Endothelial cell of umbilical vein (primary cell): ENCODE data around the gene PKN1. TPM values are rescaled to one million over a fixed set of nuclear protein-coding genes. Genes with fewer than 3 reads are reported as not detected.

Experiments used
- BruUV-seq: library from RNA; stranded (reverse); fragments of 400-500 nt; replicated peaks from 2 replicates; lab custom pipeline; 2021; lab: Mats Ljungman, UMichigan
- CTCF ChIA-PET: fragments of 300-600, 350-600 bp; sonication (Branson Sonifier 250); formaldehyde crosslinking; loops from one replicate; lab custom pipeline; 2021; ENCODE audit warnings: antibody characterized with exemption, inconsistent platforms; lab: Charles Lee
- POLR2A ChIA-PET: fragments of 300-600, 350-600 bp; sonication (Branson Sonifier 250); formaldehyde crosslinking; loops from one replicate; lab custom pipeline; 2021; ENCODE audit warnings: antibody characterized with exemption, inconsistent platforms; lab: Charles Lee
- DNase-seq: peaks from one replicate; pipeline ENCODE4 v3.0.0-alpha.2; 2011; ENCODE audit warnings: low read depth, low spot score
- FAIRE-seq: peaks from 2 replicates; lab custom pipeline; 2011; peaks lifted over from hg19 to GRCh38; lab: Jason Lieb, UNC
- H2AFZ ChIP-seq: 2 replicates; pipeline ENCODE4 v1.6.0; 2012; ENCODE audit warnings: low read depth, low read length, control low read depth, inconsistent platforms
- H3K27ac ChIP-seq: 2 replicates; pipeline ENCODE4 v1.5.1; 2011; ENCODE audit warnings: low read depth, mild to moderate bottlenecking, control low read depth, low read length, moderate library complexity; ENCODE audit not compliant: insufficient read depth
- H3K27me3 ChIP-seq, 2 experiments: 2 replicates each; pipeline versions ENCODE4 v1.6.0 to v1.6.1; 2011; ENCODE audit warnings: low read length in 2 of 2, mixed read lengths in 1 of 2; ENCODE audit not compliant: control insufficient read depth in 2 of 2, insufficient read depth in 2 of 2
- H3K36me3 ChIP-seq, 2 experiments: 2 replicates in 1 of 2; 3 replicates in 1 of 2; pipeline ENCODE4 v1.5.1; 2011; ENCODE audit warnings: low read length in 2 of 2, mild to moderate bottlenecking in 1 of 2, moderate library complexity in 1 of 2; ENCODE audit not compliant: control insufficient read depth in 2 of 2, insufficient read depth in 2 of 2; ENCODE audit errors: extremely low read depth in 1 of 2
- H3K4me1 ChIP-seq: 3 replicates; pipeline ENCODE4 v1.5.1; 2011; ENCODE audit warnings: mild to moderate bottlenecking, low read length; ENCODE audit not compliant: control insufficient read depth, insufficient read depth; ENCODE audit errors: extremely low read depth
- H3K4me2 ChIP-seq: 2 replicates; pipeline ENCODE4 v1.6.1; 2011; ENCODE audit warnings: low read length, control low read depth, mixed read lengths; ENCODE audit not compliant: insufficient read depth
- H3K4me3 ChIP-seq, 3 experiments: fragments of 200-600 bp in 1 of 3; sonication (generic), shearing (Covaris generic) in 1 of 3; replicated peaks in 1 of 3; 2 replicates each; pipeline ENCODE4 v1.5.1; 2011 to 2016; ENCODE audit warnings: control low read depth in 3 of 3, low read length in 3 of 3, mild to moderate bottlenecking in 2 of 3, inconsistent platforms in 1 of 3, low read depth in 1 of 3, moderate library complexity in 1 of 3; ENCODE audit not compliant: insufficient read depth in 1 of 3
- H3K79me2 ChIP-seq: 2 replicates; pipeline ENCODE4 v1.6.0; 2012; ENCODE audit warnings: low read length, inconsistent platforms; ENCODE audit not compliant: control insufficient read depth, insufficient read depth
- H3K9ac ChIP-seq: replicated peaks from 2 replicates; pipeline ENCODE3; 2011; ENCODE audit warnings: low read length, control low read depth; ENCODE audit not compliant: insufficient read depth; ENCODE audit errors: extremely low read depth
- H3K9me1 ChIP-seq: replicated peaks from 3 replicates; pipeline ENCODE4 v1.6.0; 2011; ENCODE audit warnings: mild to moderate bottlenecking, low read length; ENCODE audit not compliant: control insufficient read depth, insufficient read depth; ENCODE audit errors: extremely low read depth
- H3K9me3 ChIP-seq: replicated peaks from 2 replicates; pipeline ENCODE4 v1.5.1; 2012; ENCODE audit warnings: low read length, inconsistent platforms; ENCODE audit not compliant: control insufficient read depth, insufficient read depth
- H4K20me1 ChIP-seq: replicated peaks from 2 replicates; pipeline ENCODE3; 2011; ENCODE audit warnings: mild to moderate bottlenecking, low read length; ENCODE audit not compliant: control insufficient read depth, insufficient read depth; ENCODE audit errors: extremely low read depth
- CTCF ChIP-seq, 2 donors: IDR thresholded peaks; 1 replicate in 1 of 2; 2 replicates in 1 of 2; pipeline ENCODE4 v1.5.1; 2011; ENCODE audit warnings: low read length in 2 of 2, mild to moderate bottlenecking in 2 of 2, moderate library complexity in 2 of 2, control low read depth in 1 of 2, inconsistent platforms in 1 of 2, low read depth in 1 of 2; ENCODE audit not compliant: insufficient read depth in 1 of 2; ENCODE audit errors: extremely low read depth in 1 of 2
- EZH2 ChIP-seq: IDR thresholded peaks from 2 replicates; pipeline ENCODE4 v1.6.1; 2012; ENCODE audit warnings: borderline replicate concordance, low read depth, mild to moderate bottlenecking, moderate library complexity, low read length, inconsistent platforms; ENCODE audit not compliant: severe bottlenecking
- FOS ChIP-seq: IDR thresholded peaks from 2 replicates; pipeline ENCODE4 v1.6.1; 2011; ENCODE audit warnings: mild to moderate bottlenecking, low read length, moderate library complexity, borderline replicate concordance; ENCODE audit not compliant: insufficient read depth
- GATA2 ChIP-seq: IDR thresholded peaks from 2 replicates; pipeline ENCODE4 v1.7.0; 2011; ENCODE audit warnings: low read depth, mild to moderate bottlenecking, moderate library complexity, mixed read lengths, low read length; ENCODE audit not compliant: insufficient read length, insufficient read depth
- JUN ChIP-seq: IDR thresholded peaks from 2 replicates; pipeline ENCODE4 v1.6.1; 2011; ENCODE audit warnings: borderline replicate concordance, low read depth; ENCODE audit not compliant: insufficient read length, insufficient read depth
- MAX ChIP-seq: IDR thresholded peaks from 2 replicates; pipeline ENCODE4 v1.6.1; 2011; ENCODE audit not compliant: insufficient read depth, insufficient read length
- MYC ChIP-seq: IDR thresholded peaks from one replicate; pipeline ENCODE4 v1.6.1; 2011; ENCODE audit warnings: mild to moderate bottlenecking, low read depth, low read length
- POLR2A ChIP-seq: IDR thresholded peaks from 2 replicates; pipeline ENCODE4 v1.6.1; 2012; ENCODE audit warnings: low read depth, mild to moderate bottlenecking, control low read depth, low read length
- POLR2AphosphoS5 ChIP-seq: IDR thresholded peaks from 2 replicates; pipeline ENCODE4 v1.6.1; 2012; ENCODE audit warnings: low read depth, mild to moderate bottlenecking, control low read depth, low read length, moderate library complexity; ENCODE audit not compliant: insufficient read depth
- dilution Hi-C: fragments of 300-500 bp; cut with MboI; formaldehyde crosslinking; loops from one replicate; pipeline ENCODE4 v1.15.0; 2019; ENCODE audit warnings: low sequenced_read_pairs; ENCODE audit not compliant: extremely low pct_ligation_motif_present
- intact Hi-C: fragments of 100-400 bp; cut with micrococcal nuclease; formaldehyde crosslinking; loops from one replicate; pipeline ENCODE4 v1.10.0; 2022
- polyA plus RNA-seq, 4 experiments: library from polyadenylated mRNA; depleted of rRNA in 3 of 4; stranded (reverse) in 3 of 4; unstranded in 1 of 4; fragments of >200 nt; gene quantifications; 2 replicates each; pipeline versions ENCODE4 v1.2.1 to v1.2.3, GENCODE V29; 2011 to 2012; ENCODE audit warnings: missing spikeins in 1 of 4
- total RNA-seq: library from RNA; stranded (reverse); gene quantifications from 2 replicates; pipeline ENCODE4 v1.2.3, GENCODE V29; 2021

Gene PKN1
- total and polyA plus RNA-seq, 2 donors (not counting 3 experiments of a cell fraction or from before 2014, with no cell fraction given), result 148 to 302 TPM

- dilution Hi-C loops, result no loop called here
- no peak overlapping the region for H3K4me2 ChIP-seq
- no TSS peak for BruUV-seq
- no peak overlapping the region for H3K27ac ChIP-seq
- intact Hi-C loops, result no loop called here
- FAIRE-seq (no peak), DNase-seq (no peak)
- TF ChIP-seq FOS, result no peak
- no peak for TF ChIP-seq JUN
- TF ChIP-seq EZH2, result no peak
- TF ChIP-seq POLR2A, result no peak
- TF ChIP-seq MAX, result no peak
- TF ChIP-seq POLR2AphosphoS5, result no peak
- no peaks in the 10 kb centered on the region for H4K20me1 ChIP-seq
- H3K79me2 ChIP-seq, result no peaks in the 10 kb centered on the region
- no peaks in the 10 kb centered on the region for H3K36me3 ChIP-seq
- no peaks in the 10 kb centered on the region for H3K4me1 ChIP-seq
- no peaks in the 10 kb centered on the region for H3K9me3 ChIP-seq
- H3K4me3 ChIP-seq, result no peak overlapping the region
- H2AFZ ChIP-seq, result no peak overlapping the region
- H3K9ac ChIP-seq, result no peak overlapping the region
- CTCF ChIA-PET, result no interaction called here
- POLR2A ChIA-PET, result no interaction called here
- no peaks in the 10 kb centered on the region for H3K27me3 ChIP-seq
- H3K9me1 ChIP-seq, result no peaks in the 10 kb centered on the region
Measured at GRCh38 chr19:14394167-14394566, 38.9 kb upstream of the PKN1 start.

DNA sequence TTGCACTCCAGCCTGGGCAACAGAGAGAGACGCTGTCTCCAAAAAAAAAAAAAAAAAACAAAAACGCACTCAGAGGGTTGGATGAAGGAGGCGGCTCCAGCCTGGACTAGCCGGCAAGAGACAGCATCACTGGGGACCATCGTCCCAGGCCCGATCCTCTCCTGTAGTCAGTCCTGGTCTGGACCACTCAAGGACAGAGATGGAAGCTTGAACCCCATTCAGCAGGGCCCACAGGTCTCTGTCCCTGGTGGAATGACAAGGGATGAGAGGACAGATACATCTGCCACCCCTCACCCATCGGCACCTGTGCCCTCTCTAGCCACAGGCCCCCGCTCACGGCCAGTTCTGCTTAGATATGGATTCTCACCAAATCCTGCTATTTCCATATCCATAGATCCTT, 37.8 kb upstream of the PKN1 start:
- H3K27ac ChIP-seq, result no peak overlapping the region
- H3K9me3 ChIP-seq, result no peaks in the 10 kb centered on the region
- H3K9me1 ChIP-seq, result no peaks in the 10 kb centered on the region
- TF ChIP-seq GATA2 (no peak), FOS (no peak), MYC (no peak), JUN (no peak), MAX (no peak), EZH2 (no peak), CTCF (IDR thresholded peaks at IDR 0.05; ENCODE audit: extremely low read depth in 1 of 2, insufficient read depth in 1 of 2, low read depth in 1 of 2, low read length in 2 of 2) (no peak), POLR2A (no peak), POLR2AphosphoS5 (no peak)
- BruUV-seq, result no TSS peak
- H2AFZ ChIP-seq, result no peak overlapping the region
- H3K27me3 ChIP-seq, result no peaks in the 10 kb centered on the region
- no peak overlapping the region for H3K4me3 ChIP-seq
- H3K4me1 ChIP-seq, result no peaks in the 10 kb centered on the region
- no peaks in the 10 kb centered on the region for H3K79me2 ChIP-seq
- no peak overlapping the region for H3K9ac ChIP-seq
- FAIRE-seq (no peak), DNase-seq (no peak)
- no peaks in the 10 kb centered on the region for H3K36me3 ChIP-seq
- no peak overlapping the region for H3K4me2 ChIP-seq
- ChIA-PET POLR2A (no interaction called here), CTCF (no interaction called here)
- dilution Hi-C loops (no loop called here), intact Hi-C loops (no loop called here)
- H4K20me1 ChIP-seq, result no peaks in the 10 kb centered on the region
